Endothelial cell of hepatic sinusoid (primary cell): ENCODE data around the gene CREG2.
"Not testable (repeated sequence)": the region's sequence is repeated elsewhere in the genome, so short reads cannot be mapped to it uniquely, and the experiment has no call there.

Experiments used
- in situ Hi-C: cut with HindIII; loops from 2 replicates; pipeline ENCODE4 v1.10.0; 2017; ENCODE audit warnings: low sequenced_read_pairs

CREG2 gene

DNA sequence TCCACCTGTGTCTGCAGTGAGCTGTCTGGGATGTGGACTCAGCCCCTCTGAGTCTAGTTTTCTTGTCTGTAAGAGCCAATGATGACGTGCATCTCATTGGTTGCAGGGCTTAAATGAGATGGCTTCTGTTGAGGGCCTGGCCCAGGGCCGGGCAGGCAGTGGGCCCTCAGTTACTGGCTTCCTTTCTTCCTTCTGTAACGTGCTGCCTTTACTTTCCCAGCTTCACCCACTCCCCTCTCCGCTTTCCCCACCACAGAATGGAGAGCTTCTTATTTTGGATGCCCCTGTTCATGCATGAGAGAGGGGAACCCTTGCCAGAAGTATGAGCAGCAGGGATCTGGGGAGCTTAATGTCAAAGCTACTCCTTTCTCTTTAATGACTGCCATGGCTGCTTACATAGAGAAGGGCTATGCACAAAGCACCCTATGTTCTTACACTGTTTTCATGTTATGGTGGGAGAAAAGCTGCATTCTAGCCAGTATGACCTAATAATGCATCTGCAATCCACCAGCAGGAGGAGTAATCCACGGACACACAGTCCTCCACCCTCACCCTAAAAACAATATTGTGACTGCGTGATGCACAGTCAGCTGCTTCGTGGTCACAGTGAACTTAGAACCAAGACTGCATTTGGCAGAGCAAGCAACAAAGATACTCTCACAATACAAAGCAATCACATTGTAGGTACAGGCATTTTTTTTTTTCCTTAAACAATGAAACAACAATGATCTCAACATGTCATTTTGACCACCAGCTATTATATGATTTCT is 37.2 kb downstream of the CREG2 start:
- in situ Hi-C loops: loop anchor here (5.0 kb wide), 1 partner anchor 32 kb away; no protein-coding TSS in a partner anchor

DNA sequence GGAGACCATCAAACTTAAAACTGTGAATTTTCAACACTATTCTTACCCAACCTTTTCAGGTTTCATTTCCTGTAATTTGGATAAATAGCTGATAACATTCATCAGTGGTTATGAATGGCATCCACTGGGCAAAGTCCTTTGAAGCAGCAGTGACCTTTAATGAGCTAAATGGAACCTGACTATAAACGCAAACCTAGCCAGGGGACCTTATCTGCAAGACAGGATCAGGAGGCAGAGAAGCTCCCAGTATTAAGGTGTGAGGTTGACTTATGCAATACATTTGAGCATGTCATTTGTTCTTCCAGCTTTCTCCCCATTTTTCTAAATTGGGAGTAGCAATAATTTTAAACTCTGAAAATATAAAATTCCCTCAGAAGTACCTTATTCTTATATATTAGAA is 38.4 kb downstream of the CREG2 start:
- in situ Hi-C loops: loop anchor here (5.0 kb wide), 1 partner anchor 33 kb away; no protein-coding TSS in a partner anchor

DNA sequence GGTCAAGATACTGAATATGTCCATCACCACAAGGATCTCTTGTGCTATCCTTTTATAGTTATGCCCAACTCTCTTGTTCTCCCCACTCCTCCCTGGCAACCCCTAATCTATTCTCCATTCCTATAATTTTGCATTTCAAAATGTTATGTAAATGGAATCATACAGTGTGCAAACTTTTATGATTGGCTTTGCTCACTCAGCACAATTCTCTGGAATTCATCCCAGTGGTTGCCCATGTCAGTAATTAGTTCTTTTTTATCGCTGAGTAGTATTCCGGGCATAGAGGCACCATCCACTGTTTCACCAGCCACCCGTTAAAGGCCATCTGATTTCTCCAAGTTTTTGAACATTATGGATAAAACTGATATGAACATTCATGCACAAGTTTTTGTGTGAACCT is 40.4 kb downstream of the CREG2 start:
- in situ Hi-C loops: loop anchor here (5.0 kb wide), 1 partner anchor 35 kb away; no protein-coding TSS in a partner anchor

DNA sequence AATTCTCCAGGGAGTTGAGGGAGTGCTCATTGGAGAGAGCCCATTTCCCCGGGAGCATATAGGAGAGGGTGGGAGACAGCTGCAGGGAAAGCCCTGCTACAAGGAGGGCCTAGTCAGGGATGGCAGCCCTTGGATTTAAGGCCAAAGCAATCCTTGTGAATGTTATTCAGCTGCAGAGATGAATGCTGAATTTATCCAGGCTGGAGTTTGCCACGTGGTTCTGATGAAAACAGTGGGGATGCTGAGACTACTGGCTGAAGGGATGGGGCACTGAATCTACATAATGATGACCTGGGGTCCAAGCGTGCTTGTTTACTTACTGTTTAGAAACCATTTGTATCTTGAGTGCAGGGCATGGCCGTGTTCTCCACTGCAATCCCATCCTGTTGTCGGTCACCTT is 43.2 kb downstream of the CREG2 start:
- in situ Hi-C loops: no loop called here

DNA sequence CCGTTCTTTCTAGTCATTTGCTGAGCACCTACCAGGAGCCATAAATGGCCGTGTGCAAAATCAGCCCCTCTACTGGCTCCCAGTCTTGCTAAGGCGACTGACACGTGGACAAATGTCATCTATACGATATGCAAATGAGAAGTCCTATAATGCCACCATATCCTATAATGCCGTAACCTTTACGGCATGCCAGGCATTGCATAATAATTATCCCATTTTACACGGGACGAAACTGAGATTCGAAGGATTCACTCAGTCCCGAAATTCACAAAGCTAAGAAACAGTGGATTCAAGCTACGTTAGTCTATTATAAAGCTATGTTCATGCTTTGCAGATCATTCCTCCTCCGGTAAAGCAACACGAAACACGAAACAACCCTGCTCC is 44.7 kb downstream of the CREG2 start:
- in situ Hi-C loops: no loop called here

DNA sequence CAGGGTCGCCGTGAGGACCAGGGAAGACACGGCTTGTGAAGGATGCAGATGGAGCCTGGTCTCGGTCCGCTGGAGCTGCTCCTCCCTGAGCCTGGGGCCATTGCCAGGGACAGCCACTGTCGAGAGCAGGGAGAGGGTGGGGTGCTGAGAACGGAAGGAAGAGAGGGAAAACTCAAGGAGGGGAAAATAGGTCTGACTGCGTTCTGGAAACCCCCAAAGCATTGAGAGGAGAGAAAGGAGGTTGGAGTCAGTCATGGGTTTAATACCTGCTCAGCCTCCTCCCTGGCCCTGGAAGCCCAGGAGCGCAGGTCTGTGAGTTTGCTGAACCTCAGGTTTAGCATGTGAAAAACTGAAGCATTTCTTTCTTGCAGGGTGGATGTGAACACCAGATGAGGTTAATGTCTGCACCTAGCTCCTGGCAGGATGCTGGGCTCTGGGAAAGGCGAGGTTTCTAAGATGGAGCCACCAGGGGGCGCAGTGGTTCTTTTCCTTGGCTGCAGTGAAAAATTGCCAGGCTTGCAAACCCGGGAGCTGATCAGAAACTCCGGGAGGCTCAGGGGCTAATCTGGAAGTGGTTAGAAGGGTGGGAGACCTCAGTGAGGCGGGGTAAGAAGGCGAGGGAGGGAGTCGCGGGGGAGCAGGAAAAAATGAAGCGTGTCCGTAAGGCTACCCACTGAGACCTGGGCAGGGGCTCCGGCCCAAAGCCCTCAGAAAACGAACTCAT is 45.2 kb downstream of the CREG2 start:
- in situ Hi-C loops: no loop called here

DNA sequence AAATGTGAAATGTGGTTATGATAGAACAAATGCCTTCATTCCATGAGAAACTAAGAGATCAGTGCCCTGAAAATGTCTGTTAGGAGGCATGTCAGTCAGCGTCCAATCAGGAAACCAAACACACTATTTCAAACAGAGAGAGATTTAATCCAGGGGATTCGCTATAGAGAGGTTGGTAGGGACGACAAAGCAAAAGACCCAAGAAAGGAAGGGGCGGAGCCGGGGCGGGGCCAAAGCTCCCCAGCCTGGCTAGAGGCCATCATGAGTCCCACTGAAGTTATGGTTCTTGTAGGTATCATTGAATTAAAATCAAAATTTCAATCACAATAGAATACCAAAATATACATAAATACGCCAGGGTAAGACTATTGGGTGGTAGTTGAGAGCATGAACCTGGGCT is 45.9 kb downstream of the CREG2 start:
- in situ Hi-C loops: no loop called here

DNA sequence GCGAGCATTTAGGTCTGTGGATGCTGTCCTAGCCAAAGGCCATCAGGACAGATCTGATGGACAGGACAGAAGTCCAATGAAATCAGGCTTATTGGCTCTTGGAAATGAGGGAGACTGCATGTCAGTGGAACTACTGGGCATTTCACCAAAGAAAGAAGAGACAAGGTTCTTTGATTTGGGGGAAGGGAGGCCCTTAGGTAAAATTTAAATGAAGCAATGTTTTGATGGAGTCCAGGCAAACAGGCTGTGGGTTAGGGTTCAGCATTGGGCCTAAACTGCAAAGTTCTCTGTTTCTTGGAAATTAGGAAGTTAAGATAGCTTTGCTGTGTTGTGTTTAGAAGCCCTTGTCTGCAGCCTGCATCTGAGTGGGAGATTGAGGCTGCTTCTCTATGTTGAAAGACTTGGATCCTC is 47.2 kb downstream of the CREG2 start:
- in situ Hi-C loops: no loop called here

DNA sequence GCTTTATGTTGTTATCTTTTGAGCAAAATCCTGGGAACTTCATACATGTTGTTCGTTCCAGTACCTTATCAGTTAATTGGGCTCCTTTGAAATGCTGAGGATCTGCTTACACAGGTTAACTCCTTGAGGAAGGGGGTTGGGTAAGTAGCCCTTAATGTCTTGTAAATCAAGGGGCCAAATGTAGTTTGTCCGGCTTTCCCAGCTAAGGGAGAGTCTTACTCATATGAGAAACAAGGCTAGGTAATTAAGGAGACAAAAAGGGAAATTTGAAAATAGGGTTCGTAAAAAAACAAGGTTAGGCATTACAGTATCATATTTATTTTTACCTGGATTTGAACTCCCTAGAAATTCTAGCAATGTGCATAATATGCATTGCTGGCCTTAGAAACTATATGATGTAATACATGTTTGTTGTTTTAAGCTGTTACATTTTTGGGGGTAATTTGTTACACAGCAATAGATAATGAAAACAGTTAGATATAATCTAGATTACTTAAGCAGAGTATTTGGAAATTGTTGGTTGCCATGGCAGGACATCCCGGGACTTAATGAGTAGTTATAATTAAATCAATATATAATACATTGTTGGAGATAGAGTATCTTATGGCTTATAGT is 47.9 kb downstream of the CREG2 start:
- in situ Hi-C loops: no loop called here

DNA sequence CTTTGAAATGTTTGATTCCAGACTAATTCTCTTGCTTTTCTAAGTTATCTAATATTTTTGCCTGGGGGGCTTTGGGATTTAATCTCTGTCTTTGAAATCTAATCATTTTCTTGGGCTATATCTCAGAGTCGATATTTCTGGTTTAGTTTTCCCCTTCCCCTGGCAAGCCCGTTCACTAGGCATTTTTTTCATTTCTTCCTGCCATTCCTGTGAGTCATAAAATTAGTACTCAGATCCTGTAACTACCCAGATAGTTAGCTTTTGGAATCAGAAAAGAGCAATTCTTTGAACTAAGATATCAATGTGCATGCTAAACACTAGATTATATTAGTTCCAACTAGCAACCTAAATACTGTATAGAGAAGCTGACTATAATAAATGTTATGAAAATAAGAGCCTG is 49.4 kb downstream of the CREG2 start:
- in situ Hi-C loops: no loop called here

DNA sequence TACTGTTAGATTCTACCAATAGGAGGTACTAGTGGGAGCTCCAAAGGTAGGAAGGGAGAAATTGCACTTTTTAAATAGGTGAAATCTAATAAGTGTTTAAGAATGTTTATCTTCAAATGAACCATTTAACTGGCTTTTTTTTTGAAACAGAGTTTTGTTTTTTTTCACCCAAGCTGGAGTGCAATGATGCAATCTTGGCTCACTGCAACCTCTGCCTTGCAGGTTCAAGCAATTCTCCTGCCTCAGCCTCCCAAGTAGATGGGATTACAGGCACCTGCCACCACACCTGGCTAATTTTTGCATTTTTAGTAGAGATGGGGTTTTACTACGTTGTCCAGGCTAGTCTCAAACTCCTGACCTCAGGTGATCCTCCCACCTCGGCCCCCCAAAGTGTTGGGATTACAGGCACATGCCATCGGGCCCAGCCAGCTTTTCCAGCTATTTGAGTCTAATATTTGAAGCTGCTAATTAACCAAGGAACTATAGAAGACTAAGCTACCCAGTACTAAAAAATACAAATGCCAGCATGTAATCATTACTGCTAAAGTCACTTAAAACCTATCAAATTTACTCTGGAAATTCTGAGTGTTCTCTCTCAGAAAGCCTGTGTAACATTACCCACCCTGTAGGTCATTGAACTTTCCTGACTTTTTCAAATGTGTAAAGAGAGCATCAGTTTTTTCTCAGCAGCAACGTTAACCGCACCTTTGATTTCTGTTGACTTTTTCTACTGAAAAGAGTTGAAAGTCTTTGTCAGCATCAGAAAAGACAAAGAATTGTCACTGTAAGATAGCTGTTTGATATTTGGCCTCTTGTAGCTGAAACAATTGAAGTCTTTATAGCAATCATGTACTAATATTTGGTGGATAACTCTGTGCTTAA is 54.2 kb downstream of the CREG2 start:
- in situ Hi-C loops: no loop called here

DNA sequence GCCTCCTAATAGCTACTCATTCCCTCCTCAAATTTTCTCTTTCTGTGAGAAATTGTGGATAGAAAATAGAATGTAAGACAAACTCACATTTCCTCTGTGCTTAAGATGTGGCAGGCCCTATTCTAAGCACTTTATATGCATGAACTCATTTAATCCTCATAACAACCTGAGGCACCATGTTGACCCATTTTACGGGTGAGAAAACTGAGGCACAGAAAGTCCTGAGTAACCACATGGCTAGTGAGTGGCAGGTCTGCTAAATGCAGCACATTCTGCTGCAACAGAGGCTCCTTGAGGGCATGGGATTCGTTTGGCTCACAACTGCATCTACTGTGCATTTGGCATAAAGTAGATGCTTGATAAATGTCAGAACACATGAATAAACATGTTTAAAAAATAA is 56.1 kb downstream of the CREG2 start:
- in situ Hi-C loops: no loop called here

DNA sequence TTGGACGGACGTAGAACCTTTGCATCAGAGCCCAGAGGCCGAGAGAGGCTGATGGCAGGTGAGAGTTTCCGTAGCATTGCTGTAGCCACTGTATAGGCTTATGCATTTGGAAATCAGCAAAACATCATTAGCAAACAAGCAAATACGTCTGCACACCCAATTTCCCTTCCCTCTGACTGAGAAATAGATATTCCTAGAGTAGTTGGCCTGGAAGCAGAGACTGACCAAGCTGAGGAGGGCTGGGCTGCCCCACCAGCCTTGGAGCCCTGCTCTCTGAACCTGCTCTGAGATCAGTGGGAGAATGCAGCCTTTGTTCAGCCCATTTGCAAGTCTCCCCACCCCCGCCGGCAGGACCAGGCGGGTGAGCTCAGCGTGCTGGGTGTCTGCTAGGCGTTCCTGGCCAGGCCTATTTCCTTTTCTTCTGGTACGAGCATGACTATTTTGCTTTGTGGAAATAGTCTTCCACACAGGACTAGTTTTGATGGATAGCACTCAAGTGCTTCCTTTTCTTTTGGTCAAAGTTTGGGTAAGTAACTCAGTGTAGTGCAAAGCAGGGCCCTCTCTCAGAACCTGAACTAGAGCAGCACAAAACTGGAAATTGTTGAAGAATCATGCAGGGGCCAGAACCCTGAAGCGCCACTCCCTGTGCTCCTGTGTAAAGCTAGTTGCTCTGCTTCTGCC is 56.9 kb downstream of the CREG2 start:
- in situ Hi-C loops: no loop called here

DNA sequence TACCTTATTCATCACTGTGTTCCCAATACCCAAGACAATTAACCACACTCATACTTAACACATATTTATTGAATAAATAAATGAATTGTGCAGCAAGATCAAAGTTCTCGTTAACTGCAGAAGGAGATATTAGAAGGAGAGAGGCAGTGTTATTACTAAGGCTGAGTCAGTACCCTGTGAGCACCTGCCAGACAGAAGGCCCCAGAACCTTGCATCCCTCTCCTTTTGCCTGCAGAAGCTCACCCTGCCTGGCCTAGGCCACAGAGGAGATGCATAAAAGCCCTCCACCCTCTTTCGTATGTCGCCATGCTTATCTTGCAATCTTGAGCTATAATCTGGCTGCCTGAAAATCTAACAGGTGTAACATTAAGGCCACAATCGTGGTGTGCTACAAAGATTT is 58.3 kb downstream of the CREG2 start:
- in situ Hi-C loops: no loop called here

DNA sequence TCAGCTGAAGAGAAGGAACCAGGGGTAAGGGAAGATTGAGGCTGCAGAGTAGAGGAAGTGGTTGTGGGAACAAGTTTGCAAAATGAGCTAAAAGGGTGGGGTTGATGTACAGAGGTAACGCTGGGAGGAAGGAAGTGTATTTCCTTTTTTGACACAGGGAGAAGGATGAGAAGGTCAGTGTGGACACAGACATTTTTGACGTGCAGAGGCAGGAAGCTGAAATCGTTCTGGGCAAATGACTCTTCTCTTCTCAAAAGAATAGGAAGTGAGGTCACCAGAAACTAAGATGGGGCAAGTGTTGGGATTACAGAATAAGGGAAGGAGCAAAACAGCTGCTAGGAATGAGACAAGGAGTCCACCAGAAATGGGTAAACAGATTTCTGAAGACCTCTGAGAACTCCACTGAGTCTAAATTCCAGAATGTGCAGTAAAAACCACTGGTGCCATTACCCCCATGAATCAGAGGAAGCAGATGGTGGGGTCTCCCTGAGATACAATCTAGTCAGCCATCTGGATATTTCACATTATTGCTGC is 58.8 kb downstream of the CREG2 start:
- in situ Hi-C loops: no loop called here

DNA sequence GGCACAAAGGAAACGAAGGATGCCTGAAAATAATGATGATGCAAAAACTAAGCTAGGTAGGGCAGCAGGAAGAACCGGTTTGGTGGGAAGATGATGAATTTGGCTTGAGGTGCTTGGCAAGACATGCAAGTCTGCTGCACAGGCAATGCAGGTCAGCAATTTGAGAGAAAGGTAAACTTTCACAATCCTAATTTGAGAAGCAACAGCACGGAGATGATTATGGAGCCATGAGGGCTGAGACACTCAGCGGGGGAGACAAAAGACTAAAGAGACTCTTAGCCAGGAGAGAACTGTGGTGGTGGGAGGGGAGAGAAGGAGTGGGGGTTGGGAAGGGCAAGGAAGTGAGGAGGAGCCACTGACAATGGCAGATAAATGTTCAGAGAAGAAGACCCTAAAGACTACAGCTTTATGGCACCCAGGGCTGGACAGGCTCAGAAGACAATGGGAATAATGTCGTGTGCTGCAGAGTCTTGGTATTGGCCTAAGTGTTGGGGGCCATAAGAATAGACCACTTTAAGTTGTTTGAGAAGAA is 59.4 kb downstream of the CREG2 start:
- in situ Hi-C loops: no loop called here

DNA sequence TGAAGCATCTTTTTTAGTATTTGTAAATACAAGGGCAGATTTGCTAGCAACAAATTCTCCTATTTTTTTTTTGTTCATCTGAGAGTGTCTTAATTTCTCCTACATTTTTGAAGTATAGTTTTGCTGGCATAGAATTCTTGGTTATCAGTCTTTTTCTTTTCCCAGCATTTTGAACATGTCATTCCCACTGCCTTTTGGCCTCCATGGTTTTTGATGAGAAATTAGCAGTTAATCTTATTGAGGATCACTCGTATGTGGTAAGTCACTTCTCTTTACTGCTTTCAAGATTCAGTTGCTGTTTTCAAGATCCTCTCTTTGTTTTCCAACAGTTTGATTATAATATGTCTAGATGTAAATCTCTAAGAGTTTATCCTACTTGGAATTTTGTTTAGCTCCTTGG is 61.9 kb downstream of the CREG2 start:
- in situ Hi-C loops: no loop called here

DNA sequence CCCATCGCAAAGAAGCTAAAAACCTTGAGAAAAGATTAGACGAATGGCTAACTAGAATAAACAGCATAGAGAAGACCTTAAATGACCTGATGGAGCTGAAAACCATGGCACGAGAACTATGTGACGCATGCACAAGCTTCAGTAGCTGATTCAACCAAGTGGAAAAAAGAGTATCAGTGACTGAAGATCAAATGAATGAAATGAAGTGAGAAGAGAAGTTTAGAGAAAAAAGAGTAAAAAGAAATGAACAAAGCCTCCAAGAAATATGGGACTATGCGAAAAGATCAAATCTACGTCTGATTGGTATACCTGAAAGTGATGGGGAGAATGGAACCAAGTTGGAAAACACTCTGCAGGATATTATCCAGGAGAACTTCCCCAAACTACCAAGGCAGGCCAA is 70.7 kb downstream of the CREG2 start:
- in situ Hi-C loops: not testable (repeated sequence)

DNA sequence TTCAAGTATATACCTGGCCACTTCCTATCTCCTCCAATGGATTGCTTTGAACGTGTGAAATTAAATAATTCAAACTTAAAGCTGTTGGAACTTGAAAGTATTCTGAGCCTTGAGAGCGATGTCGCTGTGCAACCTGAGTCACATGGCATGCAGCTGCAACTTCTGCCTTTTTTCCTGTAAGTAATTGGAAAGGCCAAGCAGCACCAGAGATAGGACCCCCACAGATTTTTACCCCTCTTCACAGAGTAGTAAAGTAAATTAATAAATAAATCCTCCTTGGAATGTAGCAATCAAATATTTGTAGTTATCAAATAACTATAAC is 75.6 kb downstream of the CREG2 start:
- in situ Hi-C loops: no loop called here
